ENCODE measurements around the gene HBG2. TPM values are rescaled to one million over a fixed set of nuclear protein-coding genes. Genes with fewer than 3 reads are reported as not detected.
"Not testable (repeated sequence)": the region's sequence is repeated elsewhere in the genome, so short reads cannot be mapped to it uniquely, and the experiment has no call there.

Gene HBG2
- total and polyA plus RNA-seq, 5 donors from 2014 or later: not detected

GRCh38 chr11:5269715-5270147 lies 15.2 kb upstream of the HBG2 start, which contains the start of gene HBE1:
Gene HBE1, minus strand, starts transcription at chr11:5269945. Its CDS starts 55 bp downstream, at chr11:5269890.
- no peaks in the 10 kb centered on the region for H3K36me3 ChIP-seq (ENCODE audit: control insufficient read depth, insufficient read depth, low read length)
- H3K4me1 ChIP-seq (ENCODE audit: control insufficient read depth, insufficient read depth, low read length, poor library complexity, severe bottlenecking): no peaks in the 10 kb centered on the region
- no peaks in the 10 kb centered on the region for H3K36me3 Mint-ChIP-seq

GRCh38 chr11:5267033-5267563 lies 12.5 kb upstream of the HBG2 start:
- H3K27me3 ChIP-seq (ENCODE audit: control insufficient read depth, insufficient read depth, low read length): no peaks in the 10 kb centered on the region
- H3K27me3 Mint-ChIP-seq: no peaks in the 10 kb centered on the region
- no peak for DNase-seq
- no peak overlapping the region for H3K4me3 ChIP-seq (ENCODE audit: low read depth, low read length)
- no peaks in the 10 kb centered on the region for H3K36me3 Mint-ChIP-seq
- ATAC-seq (ENCODE audit: low read depth in 2 of 2): no peak
- peaks cover 0 to 5% (median 0%) of the 10 kb centered on the region in 7 donors for H3K9me3 Mint-ChIP-seq
- no peaks in the 10 kb centered on the region for H3K9me3 ChIP-seq (ENCODE audit: control insufficient read depth in 2 of 2, low read length in 2 of 2)
- no peak overlapping the region for H3K4me3 Mint-ChIP-seq
- no peaks in the 10 kb centered on the region for H3K4me1 ChIP-seq (ENCODE audit: control insufficient read depth, insufficient read depth, low read length, poor library complexity, severe bottlenecking)
- no peak overlapping the region for H3K27ac Mint-ChIP-seq
- H3K36me3 ChIP-seq (ENCODE audit: control insufficient read depth, insufficient read depth, low read length): no peaks in the 10 kb centered on the region
- H3K27ac ChIP-seq (ENCODE audit: insufficient read depth, low read length, poor library complexity, severe bottlenecking): no peak overlapping the region
- H3K4me1 Mint-ChIP-seq: no peaks in the 10 kb centered on the region

More at GRCh38 chr11:5269715-5270147, 15.2 kb upstream of the HBG2 start, which contains the start of gene HBE1:
- Histone ChIP-seq H3K4me3 (ENCODE audit: low read depth, low read length) (no peak within 1 kb of the TSS), H3K9me3 (ENCODE audit: control insufficient read depth in 2 of 2, low read length in 2 of 2) (no peaks in the 10 kb centered on the region), H3K27ac (ENCODE audit: insufficient read depth, low read length, poor library complexity, severe bottlenecking) (no peak within 1 kb of the TSS), H3K27me3 (ENCODE audit: control insufficient read depth, insufficient read depth, low read length) (no peaks in the 10 kb centered on the region)
- Mint-ChIP-seq H3K27ac (no peak within 1 kb of the TSS), H3K9me3 (peaks cover 0 to 2% (median 0%) of the 10 kb centered on the region in 7 donors), H3K27me3 (no peaks in the 10 kb centered on the region), H3K4me3 (no peak within 1 kb of the TSS), H3K4me1 (no peaks in the 10 kb centered on the region)
- no peak for ATAC-seq (ENCODE audit: low read depth in 2 of 2)
- no peak for DNase-seq

GRCh38 chr11:5266609-5267008 lies 12.0 kb upstream of the HBG2 start:
- DNase-seq (no peak), ATAC-seq (ENCODE audit: low read depth in 2 of 2) (no peak)
- H3K4me3 ChIP-seq (ENCODE audit: low read depth, low read length): no peak overlapping the region
- H3K27ac Mint-ChIP-seq: no peak overlapping the region
- no peak overlapping the region for H3K27ac ChIP-seq (ENCODE audit: insufficient read depth, low read length, poor library complexity, severe bottlenecking)
- H3K9me3 Mint-ChIP-seq: peaks cover 0 to 6% (median 0%) of the 10 kb centered on the region in 7 donors
- H3K9me3 ChIP-seq (ENCODE audit: control insufficient read depth in 2 of 2, low read length in 2 of 2): no peaks in the 10 kb centered on the region
- no peaks in the 10 kb centered on the region for H3K36me3 ChIP-seq (ENCODE audit: control insufficient read depth, insufficient read depth, low read length)
- no peaks in the 10 kb centered on the region for H3K27me3 Mint-ChIP-seq
- H3K4me3 Mint-ChIP-seq: no peak overlapping the region
- no peaks in the 10 kb centered on the region for H3K4me1 ChIP-seq (ENCODE audit: control insufficient read depth, insufficient read depth, low read length, poor library complexity, severe bottlenecking)
- no peaks in the 10 kb centered on the region for H3K36me3 Mint-ChIP-seq
- no peaks in the 10 kb centered on the region for H3K27me3 ChIP-seq (ENCODE audit: control insufficient read depth, insufficient read depth, low read length)
- H3K4me1 Mint-ChIP-seq: no peaks in the 10 kb centered on the region

- Histone ChIP-seq H3K27ac (ENCODE audit: insufficient read depth, low read length, poor library complexity, severe bottlenecking) (no peak overlapping the region), H3K36me3 (ENCODE audit: control insufficient read depth, insufficient read depth, low read length) (no peaks in the 10 kb centered on the region), H3K4me1 (ENCODE audit: control insufficient read depth, insufficient read depth, low read length, poor library complexity, severe bottlenecking) (no peaks in the 10 kb centered on the region), H3K4me3 (ENCODE audit: low read depth, low read length) (no peak overlapping the region), H3K9me3 (ENCODE audit: control insufficient read depth in 2 of 2, low read length in 2 of 2) (no peaks in the 10 kb centered on the region), H3K27me3 (ENCODE audit: control insufficient read depth, insufficient read depth, low read length) (no peaks in the 10 kb centered on the region)
- no peak overlapping the region for H3K4me3 Mint-ChIP-seq
- DNase-seq: no peak
- H3K27me3 Mint-ChIP-seq: no peaks in the 10 kb centered on the region
- no peaks in the 10 kb centered on the region for H3K36me3 Mint-ChIP-seq
- no peaks in the 10 kb centered on the region for H3K4me1 Mint-ChIP-seq
- peaks cover 0 to 5% (median 0%) of the 10 kb centered on the region in 7 donors for H3K9me3 Mint-ChIP-seq
- ATAC-seq (ENCODE audit: low read depth in 2 of 2): no peak
- H3K27ac Mint-ChIP-seq: no peak overlapping the region
Observed at GRCh38 chr11:5265832-5266231, 11.3 kb upstream of the HBG2 start.

- peaks cover 0 to 8% (median 2%) of the 10 kb centered on the region in 7 donors for H3K9me3 Mint-ChIP-seq
- H3K4me3 Mint-ChIP-seq: no peak overlapping the region
- H3K9me3 ChIP-seq (ENCODE audit: control insufficient read depth in 2 of 2, low read length in 2 of 2): no peaks in the 10 kb centered on the region
- ATAC-seq (ENCODE audit: low read depth in 2 of 2) (no peak), DNase-seq (no peak)
- no peak overlapping the region for H3K4me3 ChIP-seq (ENCODE audit: low read depth, low read length)
- H3K27ac Mint-ChIP-seq: no peak overlapping the region
- H3K36me3 ChIP-seq (ENCODE audit: control insufficient read depth, insufficient read depth, low read length): no peaks in the 10 kb centered on the region
- H3K27me3 Mint-ChIP-seq: no peaks in the 10 kb centered on the region
- H3K36me3 Mint-ChIP-seq: no peaks in the 10 kb centered on the region
- no peaks in the 10 kb centered on the region for H3K4me1 Mint-ChIP-seq
- H3K27ac ChIP-seq (ENCODE audit: insufficient read depth, low read length, poor library complexity, severe bottlenecking): no peak overlapping the region
- H3K4me1 ChIP-seq (ENCODE audit: control insufficient read depth, insufficient read depth, low read length, poor library complexity, severe bottlenecking): no peaks in the 10 kb centered on the region
- H3K27me3 ChIP-seq (ENCODE audit: control insufficient read depth, insufficient read depth, low read length): no peaks in the 10 kb centered on the region
Observed at GRCh38 chr11:5258543-5259262, 4.1 kb upstream of the HBG2 start.

GRCh38 chr11:5257296-5257695 lies 2.7 kb upstream of the HBG2 start:
- no peak for DNase-seq
- H3K27ac Mint-ChIP-seq: no peak overlapping the region
- H3K4me3 Mint-ChIP-seq: no peak overlapping the region
- ATAC-seq (ENCODE audit: low read depth in 2 of 2): no peak
- Histone ChIP-seq H3K27me3 (ENCODE audit: control insufficient read depth, insufficient read depth, low read length) (no peaks in the 10 kb centered on the region), H3K27ac (ENCODE audit: insufficient read depth, low read length, poor library complexity, severe bottlenecking) (no peak overlapping the region), H3K4me1 (ENCODE audit: control insufficient read depth, insufficient read depth, low read length, poor library complexity, severe bottlenecking) (no peaks in the 10 kb centered on the region), H3K4me3 (ENCODE audit: low read depth, low read length) (no peak overlapping the region), H3K9me3 (ENCODE audit: control insufficient read depth in 2 of 2, low read length in 2 of 2) (no peaks in the 10 kb centered on the region), H3K36me3 (ENCODE audit: control insufficient read depth, insufficient read depth, low read length) (no peaks in the 10 kb centered on the region)
- H3K9me3 Mint-ChIP-seq: peaks cover 0 to 8% (median 0%) of the 10 kb centered on the region in 7 donors
- no peaks in the 10 kb centered on the region for H3K27me3 Mint-ChIP-seq
- H3K4me1 Mint-ChIP-seq: no peaks in the 10 kb centered on the region
- no peaks in the 10 kb centered on the region for H3K36me3 Mint-ChIP-seq

- not testable (repeated sequence) for H3K36me3 Mint-ChIP-seq; H3K27ac Mint-ChIP-seq; H3K4me1 Mint-ChIP-seq; ATAC-seq (ENCODE audit: low read depth in 2 of 2); H3K4me3 ChIP-seq (ENCODE audit: low read depth, low read length); H3K27ac ChIP-seq (ENCODE audit: insufficient read depth, low read length, poor library complexity, severe bottlenecking); H3K27me3 ChIP-seq (ENCODE audit: control insufficient read depth, insufficient read depth, low read length); H3K4me3 Mint-ChIP-seq; H3K4me1 ChIP-seq (ENCODE audit: control insufficient read depth, insufficient read depth, low read length, poor library complexity, severe bottlenecking); DNase-seq; H3K9me3 Mint-ChIP-seq; H3K36me3 ChIP-seq (ENCODE audit: control insufficient read depth, insufficient read depth, low read length); H3K27me3 Mint-ChIP-seq; H3K9me3 ChIP-seq (ENCODE audit: control insufficient read depth in 2 of 2, low read length in 2 of 2)
Observed at GRCh38 chr11:5254023-5254422, 558 bp downstream of the HBG2 start.

- not testable (repeated sequence) for H3K4me1 ChIP-seq (ENCODE audit: control insufficient read depth, insufficient read depth, low read length, poor library complexity, severe bottlenecking); H3K36me3 Mint-ChIP-seq; H3K27ac Mint-ChIP-seq; H3K9me3 Mint-ChIP-seq; H3K4me3 ChIP-seq (ENCODE audit: low read depth, low read length); ATAC-seq (ENCODE audit: low read depth in 2 of 2); H3K4me3 Mint-ChIP-seq; H3K9me3 ChIP-seq (ENCODE audit: control insufficient read depth in 2 of 2, low read length in 2 of 2); H3K36me3 ChIP-seq (ENCODE audit: control insufficient read depth, insufficient read depth, low read length); DNase-seq; H3K4me1 Mint-ChIP-seq; H3K27me3 Mint-ChIP-seq; H3K27ac ChIP-seq (ENCODE audit: insufficient read depth, low read length, poor library complexity, severe bottlenecking); H3K27me3 ChIP-seq (ENCODE audit: control insufficient read depth, insufficient read depth, low read length)
Observed at GRCh38 chr11:5253440-5253839, 1.1 kb downstream of the HBG2 start.

Measured in CD4-positive, CD25-positive, alpha-beta regulatory T cell (primary cell).